Right lobe of liver (tissue), 6 donors: ENCODE data around the gene ZNF862. TPM values are rescaled to one million over a fixed set of nuclear protein-coding genes. Genes with fewer than 3 reads are reported as not detected.
A peak's percentile ranks its signal among the peaks of the same experiment; 100 is the strongest.

Experiments
- ATAC-seq, 4 donors: fragments of 200-7000 bp; cut with Tn5 transposase; one replicate each; pipeline ENCODE4 v1.9.1; 2020; ENCODE audit warnings: mild to moderate bottlenecking in 4 of 4, moderate library complexity in 4 of 4
- DNase-seq, 3 donors: peaks; one replicate each; pipeline ENCODE4 v3.0.0-alpha.2; 2020
- H3K27ac ChIP-seq, 3 donors: fragments of 200-600 bp; one replicate each; pipeline ENCODE4 v1.8.0; 2022
- H3K27me3 ChIP-seq, 2 donors: fragments of 200-600 bp; one replicate each; pipeline ENCODE4 v1.8.0; 2022
- H3K36me3 ChIP-seq, 4 donors: fragments of 200-600 bp; sonication (generic) in 1 of 4; one replicate each; pipeline versions ENCODE4 v1.5.1 to v1.8.0; 2017 to 2022; ENCODE audit warnings: control low read depth in 1 of 4
- H3K4me1 ChIP-seq, 4 donors: fragments of 200-600 bp; sonication (generic) in 1 of 4; one replicate each; pipeline versions ENCODE4 v1.5.1 to v1.8.0; 2017 to 2022; ENCODE audit warnings: control low read depth in 1 of 4
- H3K4me3 ChIP-seq, 3 donors: fragments of 200-600 bp; one replicate each; pipeline ENCODE4 v1.8.0; 2022
- H3K9me3 ChIP-seq, 4 donors: fragments of 200-600 bp; sonication (generic) in 1 of 4; one replicate each; pipeline versions ENCODE4 v1.5.1 to v1.8.0; 2017 to 2022; ENCODE audit warnings: control low read depth in 1 of 4
- CTCF ChIP-seq, 4 donors: fragments of 200-600 bp in 3 of 4; fragments of 450-650 bp in 1 of 4; IDR thresholded peaks; one replicate each; pipeline versions ENCODE4 v1.5.1 to v1.8.0; 2016 to 2022; ENCODE audit warnings: antibody characterized with exemption in 4 of 4, mild to moderate bottlenecking in 2 of 4
- POLR2A ChIP-seq: fragments of 450-650 bp; IDR thresholded peaks from one replicate; pipeline ENCODE4 v1.6.1; 2017; ENCODE audit warnings: antibody characterized with exemption, mild to moderate bottlenecking
- WGBS: methylation state at CpG from one replicate; pipeline ENCODE4 v1.1.6; 2018; ENCODE audit warnings: low coverage, low lambda C conversion rate; ENCODE audit not compliant: insufficient coverage; ENCODE audit errors: missing lambda C conversion rate; 5-methylcytosine and 5-hydroxymethylcytosine counted together
- intact Hi-C, 2 donors: fragments of 100-400 bp; cut with DNase I; formaldehyde crosslinking; loops; one replicate each; pipeline versions ENCODE4 v1.11.2 to v1.14.1; 2022
- total RNA-seq, 6 experiments: library from RNA; depleted of rRNA in 2 of 6; stranded (reverse); fragments of >200 nt in 2 of 6; fragmentation: NEBNext Ultra II Directional in 3 of 6; extraction: Animal tissue kit (Norgen Biotek cat#: 25700) in 3 of 6; gene quantifications; one replicate each; pipeline versions ENCODE4 v1.1.0 to v1.2.4, GENCODE V29; 2016 to 2023
- donor health status: DM: no; HTN: yes; CAD: no.
- donor health status: DM: no; HTN: no; CAD: no.
- donor health status: DM: no; HTN: no; CAD: no.
- donor health status: DM: no; HTN: yes; CAD: no.
- donor health status: DM: no; HTN: yes; CAD: no.

The ZNF862 gene
- total RNA-seq, 6 experiments from 2014 or later = 2.5 to 11.3 (median 7.1) TPM

- Histone ChIP-seq H3K27ac (no peak overlapping the region), H3K27me3 (no peaks in the 10 kb centered on the region), H3K9me3 (no peaks in the 10 kb centered on the region), H3K36me3 (no peaks in the 10 kb centered on the region), H3K4me1 (no peaks in the 10 kb centered on the region), H3K4me3 (no peak overlapping the region)
- ATAC-seq (no peak), DNase-seq (no peak)
- TF ChIP-seq POLR2A = no peak
- TF ChIP-seq CTCF (IDR thresholded peaks at IDR 0.05) = no peak
- intact Hi-C loops = no loop called here
- 54% methylated on average over 2 of the region's 6 CpGs for WGBS
These were observed 6.3 kb downstream of the ZNF862 start for GRCh38 chr7:149844445-149844844.

- no peak for DNase-seq
- TF ChIP-seq CTCF (IDR thresholded peaks at IDR 0.05) (no peak), POLR2A (no peak)
- 67% methylated on average over 5 of the region's 5 CpGs for WGBS
These were observed 7.2 kb downstream of the ZNF862 start for GRCh38 chr7:149845257-149845980.

GRCh38 chr7:149846021-149846420, 7.8 kb downstream of the ZNF862 start:
- no peaks in the 10 kb centered on the region for H3K4me1 ChIP-seq
- intact Hi-C loops = no loop called here
- ATAC-seq (no peak), DNase-seq (no peak)
- no peak overlapping the region for H3K27ac ChIP-seq
- WGBS = 90% methylated on average over 6 of the region's 9 CpGs
- no peak for TF ChIP-seq POLR2A
- no peak for TF ChIP-seq CTCF (IDR thresholded peaks at IDR 0.05)
- H3K9me3 ChIP-seq = no peaks in the 10 kb centered on the region
- H3K27me3 ChIP-seq = no peaks in the 10 kb centered on the region
- no peak overlapping the region for H3K4me3 ChIP-seq
- no peaks in the 10 kb centered on the region for H3K36me3 ChIP-seq

More at GRCh38 chr7:149845257-149845980, 7.2 kb downstream of the ZNF862 start:
- no peaks in the 10 kb centered on the region for H3K9me3 ChIP-seq
- ATAC-seq = no peak
- no peak overlapping the region for H3K27ac ChIP-seq
- intact Hi-C loops = no loop called here
- H3K4me1 ChIP-seq = no peaks in the 10 kb centered on the region
- no peak overlapping the region for H3K4me3 ChIP-seq
- H3K27me3 ChIP-seq = no peaks in the 10 kb centered on the region
- no peaks in the 10 kb centered on the region for H3K36me3 ChIP-seq

- no peak overlapping the region for H3K27ac ChIP-seq
- intact Hi-C loops = no loop called here
- ATAC-seq (no peak), DNase-seq (peak in 1 of 3 donors; percentile 9)
- H3K4me1 ChIP-seq = no peaks in the 10 kb centered on the region
- 84% methylated on average over 3 of the region's 3 CpGs for WGBS
- H3K4me3 ChIP-seq = no peak overlapping the region
- H3K9me3 ChIP-seq = no peaks in the 10 kb centered on the region
- no peak for TF ChIP-seq CTCF (IDR thresholded peaks at IDR 0.05)
- H3K27me3 ChIP-seq = no peaks in the 10 kb centered on the region
- no peaks in the 10 kb centered on the region for H3K36me3 ChIP-seq
These were observed 8.4 kb downstream of the ZNF862 start for GRCh38 chr7:149846436-149847046.
